ENCODE data around the gene CCDC134. TPM values are rescaled to one million over a fixed set of nuclear protein-coding genes. Genes with fewer than 3 reads are reported as not detected.

The CCDC134 gene
- total and polyA plus RNA-seq, 2 of the 8 experiments (the other 6 are each of a cell fraction or from before 2014, with no cell fraction given), result 7.7 to 20.0 TPM

DNA sequence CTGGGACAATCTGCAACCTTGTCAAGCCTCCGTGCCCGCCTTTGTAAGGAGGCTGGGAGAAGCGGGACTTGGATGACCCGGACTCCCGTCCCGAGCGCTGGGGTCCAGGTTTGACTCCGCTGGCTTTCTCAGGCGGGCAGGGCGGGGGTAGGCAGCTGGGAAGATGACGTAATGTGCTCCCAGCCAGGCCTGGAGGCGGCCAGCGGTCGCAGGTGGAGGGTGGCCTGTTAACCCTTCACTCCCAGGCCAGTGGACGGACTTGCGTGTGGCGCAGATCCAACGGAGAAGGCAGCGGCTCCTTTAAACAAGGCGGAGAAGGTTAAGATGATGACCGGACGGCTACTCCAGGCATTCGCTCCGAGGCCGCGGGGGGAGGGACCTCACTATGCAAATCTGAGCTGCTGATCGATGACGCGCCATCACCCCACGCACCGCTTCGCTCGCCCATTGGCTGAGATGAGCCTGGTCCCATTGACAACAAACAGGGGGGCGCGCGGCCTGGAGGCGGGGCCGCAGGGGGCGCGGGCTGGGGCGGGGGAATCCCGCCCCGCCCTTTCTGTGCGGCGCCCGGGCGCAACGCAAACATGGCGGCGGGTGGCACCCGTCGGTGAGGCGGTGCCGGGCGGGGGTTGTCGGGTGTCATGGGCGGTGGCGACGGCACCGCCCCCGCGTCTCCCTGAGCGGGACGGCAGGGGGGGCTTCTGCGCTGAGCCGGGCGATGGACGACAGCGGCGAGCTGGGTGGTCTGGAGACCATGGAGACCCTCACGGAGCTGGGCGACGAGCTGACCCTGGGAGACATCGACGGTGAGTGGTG lies 32.3 kb downstream of the CCDC134 start, which contains the start of gene SREBF2 (continued):
- TF ChIP-seq JUN (IDR thresholded peaks at IDR 0.05; ENCODE audit: low read depth, low read length) (peak; percentile 75; the same call in 1 of the 2 replicates), RFX5 (IDR thresholded peaks at IDR 0.05; ENCODE audit: borderline replicate concordance, low read depth, low read length) (no peak), TCF12 (IDR thresholded peaks at IDR 0.05; ENCODE audit: low read depth, low read length) (0 out of 2 replicates have a peak, but pooled peaks have one; percentile 59), POLR2A (IDR thresholded peaks at IDR 0.05; ENCODE audit: control extremely low read depth in 1 of 2, low read depth in 2 of 2, low read length in 2 of 2) (peak; percentile 78 to 85), TBP (IDR thresholded peaks at IDR 0.05; ENCODE audit: low read depth, low read length) (peak; percentile 62), KDM5A (IDR thresholded peaks at IDR 0.05; ENCODE audit: low read length) (peak; percentile 59; the same call in 1 of the 2 replicates), EP300 (IDR thresholded peaks at IDR 0.05; ENCODE audit: borderline replicate concordance in 1 of 2, low read depth in 2 of 2, low read length in 2 of 2) (peak in 1 of 2 experiments; percentile 83; a peak in 1 of 3 replicates), MAFK (IDR thresholded peaks at IDR 0.05; ENCODE audit: low read depth, low read length) (no peak), SP1 (IDR thresholded peaks at IDR 0.05; ENCODE audit: low read depth, low read length) (peak; percentile 90), CREB1 (IDR thresholded peaks at IDR 0.05) (peak; percentile 92), RNF2 (IDR thresholded peaks at IDR 0.05; ENCODE audit: borderline replicate concordance, low read depth, low read length, missing control alignments, poor library complexity, severe bottlenecking) (no peak), POLR2AphosphoS5 (IDR thresholded peaks at IDR 0.05; ENCODE audit: low read depth, low read length) (peak; percentile 95), SP4 (IDR thresholded peaks at IDR 0.05; ENCODE audit: low read length) (peak; percentile 87; the same call in 1 of the 2 replicates), TAF1 (IDR thresholded peaks at IDR 0.05; ENCODE audit: low read depth, low read length) (peak; percentile 80), JUND (IDR thresholded peaks at IDR 0.05; ENCODE audit: low read length) (peak; percentile 96), SRF (IDR thresholded peaks at IDR 0.05; ENCODE audit: low read depth, low read length) (no peak), CHD1 (IDR thresholded peaks at IDR 0.05; ENCODE audit: low read depth, low read length) (no peak), BCL11A (IDR thresholded peaks at IDR 0.05; ENCODE audit: low read depth in 2 of 2, low read length in 2 of 2) (no peak), GABPA (IDR thresholded peaks at IDR 0.05; ENCODE audit: borderline replicate concordance, insufficient read depth, low read length) (no peak), SIRT6 (IDR thresholded peaks at IDR 0.05; ENCODE audit: low read length) (no peak), RAD21 (IDR thresholded peaks at IDR 0.05 in 1 of 2, conservative IDR thresholded peaks at IDR 0.05 in 1 of 2; ENCODE audit: low read depth in 2 of 2, low read length in 2 of 2) (no peak)
- TF ChIP-seq, protein P1, sequence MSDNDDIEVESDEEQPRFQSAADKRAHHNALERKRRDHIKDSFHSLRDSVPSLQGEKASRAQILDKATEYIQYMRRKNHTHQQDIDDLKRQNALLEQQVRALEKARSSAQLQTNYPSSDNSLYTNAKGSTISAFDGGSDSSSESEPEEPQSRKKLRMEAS (IDR thresholded peaks at IDR 0.05), result peak; percentile 69
- TF ChIP-seq, protein P2, sequence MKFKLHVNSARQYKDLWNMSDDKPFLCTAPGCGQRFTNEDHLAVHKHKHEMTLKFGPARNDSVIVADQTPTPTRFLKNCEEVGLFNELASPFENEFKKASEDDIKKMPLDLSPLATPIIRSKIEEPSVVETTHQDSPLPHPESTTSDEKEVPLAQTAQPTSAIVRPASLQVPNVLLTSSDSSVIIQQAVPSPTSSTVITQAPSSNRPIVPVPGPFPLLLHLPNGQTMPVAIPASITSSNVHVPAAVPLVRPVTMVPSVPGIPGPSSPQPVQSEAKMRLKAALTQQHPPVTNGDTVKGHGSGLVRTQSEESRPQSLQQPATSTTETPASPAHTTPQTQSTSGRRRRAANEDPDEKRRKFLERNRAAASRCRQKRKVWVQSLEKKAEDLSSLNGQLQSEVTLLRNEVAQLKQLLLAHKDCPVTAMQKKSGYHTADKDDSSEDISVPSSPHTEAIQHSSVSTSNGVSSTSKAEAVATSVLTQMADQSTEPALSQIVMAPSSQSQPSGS (IDR thresholded peaks at IDR 0.05; ENCODE audit: low read length), result peak; percentile 100

Measured in H1 (cell line).